Body of pancreas (tissue), 4 donors: ENCODE results near the gene FNDC5.

Experiments
- CTCF ChIP-seq, 7 experiments: fragments of 450-650 bp in 4 of 7; fragments of 200-600 bp in 3 of 7; sonication (generic) in 3 of 7; IDR thresholded peaks; one replicate each; pipeline ENCODE4 v1.5.1; 2016 to 2019; ENCODE audit warnings: antibody characterized with exemption in 7 of 7
- POLR2A ChIP-seq, 3 donors: fragments of 450-650 bp; IDR thresholded peaks; one replicate each; pipeline ENCODE4 v1.6.1; 2016; ENCODE audit warnings: antibody characterized with exemption in 3 of 3, mild to moderate bottlenecking in 2 of 3

- TF ChIP-seq POLR2A (IDR thresholded peaks at IDR 0.05) (no peak), CTCF (IDR thresholded peaks at IDR 0.05) (no peak)
These were observed 7.9 kb upstream of the FNDC5 start for GRCh38 chr1:32878637-32879041.
